ENCODE data around the gene ITPR1.

The ITPR1 gene

DNA sequence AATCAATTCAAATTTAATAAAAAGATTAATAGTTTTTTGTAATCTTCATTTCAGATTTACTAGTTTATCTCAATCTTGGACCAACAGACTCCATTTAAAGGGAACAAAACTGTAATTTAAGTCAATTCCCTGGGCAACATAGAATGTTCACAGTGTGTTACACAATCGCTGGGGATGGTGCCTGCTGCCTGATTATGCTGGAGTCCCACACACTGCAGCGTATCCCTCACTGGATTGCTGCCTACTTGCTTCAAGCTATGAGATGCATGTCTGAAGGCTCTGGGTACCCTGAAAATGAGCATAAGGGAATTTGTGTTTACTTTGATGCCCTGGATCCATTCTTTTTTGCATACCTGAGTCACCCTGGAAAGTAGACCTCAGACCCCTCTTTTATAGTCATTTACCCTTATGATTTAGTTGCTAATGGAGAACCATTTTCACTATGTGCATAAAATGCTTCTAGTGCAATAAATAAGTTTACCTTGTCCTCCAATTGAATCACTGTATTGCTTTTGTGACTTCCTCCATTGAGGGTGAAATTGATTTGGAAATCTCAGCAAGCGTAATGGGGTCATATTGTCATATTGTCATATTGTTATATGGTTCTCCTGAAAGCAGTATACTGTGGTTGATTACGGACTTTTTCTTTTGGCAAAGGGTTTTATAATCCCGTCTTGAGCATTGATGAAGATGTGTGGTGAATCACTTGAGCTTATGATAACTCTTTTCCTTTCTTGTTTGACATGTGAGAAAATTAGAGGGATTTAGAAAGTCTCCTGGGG lies 35.9 kb downstream of the ITPR1 start:
- intact Hi-C loops (cut with DNase I): no loop called here
- peak in 8 of 10 donors; percentile 39 to 93 (median 62) for DNase-seq

- DNase-seq: no peak
- intact Hi-C loops (cut with DNase I): loop anchor here (10.0 kb wide), 1 partner anchor 55 kb away; no protein-coding TSS in a partner anchor
Observed at GRCh38 chr3:4529876-4530588, 36.9 kb downstream of the ITPR1 start.

DNA sequence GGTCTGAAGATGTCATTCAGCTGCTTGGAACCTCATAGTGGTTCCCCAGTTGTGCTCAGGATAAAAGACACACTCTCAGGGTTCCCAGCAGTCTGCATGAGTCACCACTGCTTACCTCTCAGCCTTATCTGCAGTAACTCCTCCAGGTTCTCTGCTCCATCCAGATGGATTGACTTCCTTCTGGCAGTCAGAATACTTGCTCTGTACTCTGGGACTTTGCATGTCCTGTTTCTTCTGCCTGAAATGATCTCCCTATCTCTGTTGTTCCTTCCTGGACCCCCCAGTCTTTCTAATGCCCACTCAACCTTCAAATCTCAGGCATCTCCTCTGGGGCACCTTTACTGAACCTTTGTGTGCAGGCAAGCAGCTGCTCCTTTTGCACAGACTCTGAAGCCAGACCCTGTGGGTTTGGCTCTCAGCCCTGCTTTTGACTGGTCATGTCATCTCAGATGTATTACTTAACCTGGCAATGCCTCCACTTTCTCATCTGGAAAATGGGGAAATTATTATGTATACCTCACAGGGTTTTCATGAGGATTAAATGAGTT lies 38.4 kb downstream of the ITPR1 start:
- no peak for DNase-seq
- intact Hi-C loops (cut with DNase I): loop anchor here (10.0 kb wide), 1 partner anchor 53 kb away; no protein-coding TSS in a partner anchor

DNA sequence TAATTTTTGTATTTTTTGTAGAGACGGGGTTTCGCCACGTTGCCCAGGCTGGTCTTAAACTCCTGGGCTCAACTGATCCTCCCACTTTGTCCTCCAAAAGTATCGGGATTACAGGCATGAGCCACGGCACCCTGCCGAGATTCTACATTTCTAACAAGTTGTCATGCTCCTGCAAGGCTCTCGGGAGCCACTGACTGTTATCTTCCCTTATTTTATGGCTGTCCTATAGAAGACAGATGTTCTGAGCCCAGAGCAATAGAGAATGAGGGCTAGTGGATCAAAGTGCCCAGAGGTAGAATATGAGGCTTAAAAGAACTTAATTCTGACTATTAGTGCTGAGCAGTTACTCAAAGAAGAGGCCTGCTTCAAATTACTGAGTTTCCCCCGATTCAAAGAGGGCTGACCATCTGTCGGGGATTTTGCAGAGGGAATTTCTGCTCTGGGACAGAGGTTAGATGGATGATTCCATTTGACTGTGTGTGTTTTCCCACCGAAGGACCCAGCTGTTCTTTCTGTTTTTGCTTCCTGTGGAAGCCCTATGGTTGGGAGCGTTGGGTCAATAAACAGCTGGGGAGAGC lies 39.5 kb downstream of the ITPR1 start:
- intact Hi-C loops (cut with DNase I): loop anchor here (10.0 kb wide), 1 partner anchor 52 kb away; no protein-coding TSS in a partner anchor
- DNase-seq: no peak

GRCh38 chr3:4533489-4534443 lies 40.6 kb downstream of the ITPR1 start:
- intact Hi-C loops (cut with DNase I): loop anchor here (10.0 kb wide), 1 partner anchor 51 kb away; no protein-coding TSS in a partner anchor
- peak in 2 of 10 donors; percentile 12 to 16 for DNase-seq

GRCh38 chr3:4534906-4535305 lies 41.8 kb downstream of the ITPR1 start:
- intact Hi-C loops (cut with DNase I): loop anchor here (10.0 kb wide), 1 partner anchor 50 kb away; no protein-coding TSS in a partner anchor
- no peak for DNase-seq

DNA sequence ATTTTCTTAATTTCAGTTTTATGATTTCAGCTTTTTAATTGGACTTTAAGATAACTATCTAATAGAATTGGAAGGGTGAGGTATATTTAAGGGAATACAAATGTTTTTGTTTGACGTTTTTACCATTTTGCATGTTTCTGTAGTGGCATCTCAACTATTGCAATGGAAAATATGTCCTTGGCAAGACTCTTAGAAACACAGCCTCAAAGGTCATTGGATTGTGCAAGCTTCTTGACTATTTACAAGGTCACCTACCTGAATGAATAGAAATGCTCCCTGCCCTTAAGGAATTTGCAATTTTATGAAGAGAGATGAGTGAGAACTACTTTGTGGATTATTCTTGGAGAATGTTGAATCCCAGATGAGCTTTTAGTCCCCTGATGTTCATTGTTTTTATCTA lies 43.1 kb downstream of the ITPR1 start:
- intact Hi-C loops (cut with DNase I): loop anchor here (10.0 kb wide), 1 partner anchor 49 kb away; no protein-coding TSS in a partner anchor
- DNase-seq: no peak

- intact Hi-C loops (cut with DNase I): no loop called here
- no peak for DNase-seq
Observed at GRCh38 chr3:4540267-4540666, 47.1 kb downstream of the ITPR1 start.

DNA sequence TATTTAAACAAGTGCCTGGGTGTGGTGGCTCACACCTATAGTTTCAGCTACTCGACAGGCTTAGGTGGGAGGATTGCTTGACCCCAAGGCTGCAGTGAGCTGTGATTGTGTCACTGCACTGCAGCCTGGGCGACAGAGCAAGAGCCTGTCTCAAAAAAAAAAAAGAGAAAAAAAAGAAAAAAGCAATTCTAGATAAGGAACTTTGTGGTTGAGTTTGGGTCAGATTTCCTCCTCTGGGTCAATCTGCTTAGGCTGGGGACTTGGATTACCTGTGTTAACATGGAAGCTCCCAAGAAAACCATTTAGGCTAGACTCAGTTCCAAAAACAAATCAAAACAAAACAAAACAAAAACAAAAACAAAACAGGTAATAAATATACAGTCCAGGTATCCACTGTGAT lies 50.0 kb downstream of the ITPR1 start:
- no peak for DNase-seq
- intact Hi-C loops (cut with DNase I): no loop called here

DNA sequence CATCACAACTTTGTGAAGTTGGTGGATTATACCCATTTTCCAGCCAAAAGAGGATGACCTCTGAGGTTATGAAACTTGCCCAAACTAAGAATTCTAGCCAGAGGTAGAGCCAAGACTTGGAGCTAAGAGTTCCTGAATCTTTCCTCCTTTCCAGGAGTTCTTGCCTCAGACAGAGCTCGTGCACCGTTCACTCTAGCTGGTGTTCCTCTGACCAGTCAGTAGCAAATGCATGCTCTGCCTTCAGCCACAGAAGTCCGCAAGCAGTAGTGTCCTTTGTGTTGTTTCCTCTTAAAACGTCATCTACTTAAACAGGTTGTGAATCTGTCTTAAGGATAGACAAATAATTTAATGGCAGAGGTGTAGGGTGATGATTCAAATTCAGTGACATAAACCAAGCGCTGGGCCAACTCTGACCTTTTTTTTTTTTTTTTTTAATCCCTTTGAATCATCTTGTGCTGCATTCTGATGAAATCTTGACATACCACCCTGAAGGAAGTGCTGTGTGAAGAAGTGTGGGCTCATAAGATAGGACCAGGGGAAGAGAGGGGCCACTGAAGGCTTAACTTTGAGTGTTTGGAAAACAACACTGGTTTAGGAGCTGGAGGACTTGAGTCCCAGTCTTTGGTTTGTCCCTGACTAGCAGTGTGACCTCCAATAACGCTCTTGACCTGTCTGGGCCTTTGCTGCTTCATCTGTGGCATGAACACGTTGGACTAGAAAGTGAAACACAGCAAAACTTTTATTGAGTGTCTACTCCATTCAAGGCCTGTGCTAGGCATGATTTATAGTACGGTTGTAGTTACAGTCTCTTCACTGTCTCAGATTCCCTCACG lies 53.4 kb downstream of the ITPR1 start:
- DNase-seq: no peak
- intact Hi-C loops (cut with DNase I): no loop called here

- no peak for DNase-seq
- intact Hi-C loops (cut with DNase I): no loop called here
Observed at GRCh38 chr3:4547799-4548198, 54.7 kb downstream of the ITPR1 start.

DNA sequence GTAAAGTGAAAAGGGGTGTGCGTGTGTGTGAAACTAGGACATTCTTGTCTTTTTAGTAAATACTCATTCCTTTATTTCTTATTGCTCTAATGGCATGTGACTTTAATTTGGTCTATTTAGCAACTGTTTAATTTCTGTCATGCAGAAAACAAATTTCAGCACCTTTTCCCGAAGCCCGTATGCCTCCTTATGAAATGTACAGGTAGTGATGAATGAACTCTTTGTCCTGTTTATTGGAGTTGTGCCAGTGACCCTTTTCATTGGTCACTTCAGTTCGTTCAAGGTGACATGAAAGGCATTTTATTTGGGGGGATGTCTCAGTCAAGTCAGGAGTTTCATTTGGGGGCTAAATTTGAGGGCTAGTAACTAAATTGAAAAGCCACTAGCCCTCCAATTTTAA lies 55.2 kb downstream of the ITPR1 start:
- intact Hi-C loops (cut with DNase I): no loop called here
- DNase-seq: no peak

GRCh38 chr3:4548780-4549179 lies 55.6 kb downstream of the ITPR1 start:
- DNase-seq: no peak
- intact Hi-C loops (cut with DNase I): no loop called here

- intact Hi-C loops (cut with DNase I): no loop called here
- no peak for DNase-seq
Observed at GRCh38 chr3:4549896-4550295, 56.7 kb downstream of the ITPR1 start.

- intact Hi-C loops (cut with DNase I): no loop called here
- no peak for DNase-seq
Observed at GRCh38 chr3:4551051-4551711, 58.0 kb downstream of the ITPR1 start.

GRCh38 chr3:4551794-4552442 lies 58.8 kb downstream of the ITPR1 start:
- DNase-seq: no peak
- intact Hi-C loops (cut with DNase I): no loop called here

GRCh38 chr3:4552811-4553210 lies 59.7 kb downstream of the ITPR1 start:
- intact Hi-C loops (cut with DNase I): no loop called here
- no peak for DNase-seq

GRCh38 chr3:4561661-4562060 lies 68.5 kb downstream of the ITPR1 start:
- intact Hi-C loops (cut with DNase I): no loop called here
- no peak for DNase-seq

Data from posterior cingulate gyrus (tissue), 11 donors.